Mammary epithelial cell (primary cell): ENCODE data around the gene TTC23.

Source experiments
- CTCF ChIP-seq, 2 donors: IDR thresholded peaks in 1 of 2; conservative IDR thresholded peaks in 1 of 2; 2 replicates each; pipeline ENCODE4 v1.5.1; 2011 to 2012; ENCODE audit warnings: inconsistent platforms in 2 of 2, low read length in 2 of 2, mild to moderate bottlenecking in 2 of 2, control low read depth in 1 of 2, low read depth in 1 of 2; ENCODE audit not compliant: insufficient read depth in 1 of 2; ENCODE audit errors: extremely low read depth in 1 of 2
- EZH2 ChIP-seq: IDR thresholded peaks from 2 replicates; pipeline ENCODE4 v1.6.1; 2012; ENCODE audit warnings: low read length, inconsistent platforms, borderline replicate concordance

GRCh38 chr15:99109555-99110021 lies 139.8 kb downstream of the TTC23 start:
- TF ChIP-seq CTCF (conservative IDR thresholded peaks at IDR 0.05 in 1 of 2, IDR thresholded peaks at IDR 0.05 in 1 of 2; ENCODE audit: extremely low read depth in 1 of 2, insufficient read depth in 1 of 2, low read depth in 1 of 2, low read length in 2 of 2) = no peak
- no peak for TF ChIP-seq EZH2
